GM03348 (cell line): Measurements from ENCODE around the gene KSR2.

Experiments
- DNase-seq: peaks from one replicate; pipeline ENCODE4 v3.0.0; 2012; ENCODE audit warnings: low spot score

KSR2 gene

DNA sequence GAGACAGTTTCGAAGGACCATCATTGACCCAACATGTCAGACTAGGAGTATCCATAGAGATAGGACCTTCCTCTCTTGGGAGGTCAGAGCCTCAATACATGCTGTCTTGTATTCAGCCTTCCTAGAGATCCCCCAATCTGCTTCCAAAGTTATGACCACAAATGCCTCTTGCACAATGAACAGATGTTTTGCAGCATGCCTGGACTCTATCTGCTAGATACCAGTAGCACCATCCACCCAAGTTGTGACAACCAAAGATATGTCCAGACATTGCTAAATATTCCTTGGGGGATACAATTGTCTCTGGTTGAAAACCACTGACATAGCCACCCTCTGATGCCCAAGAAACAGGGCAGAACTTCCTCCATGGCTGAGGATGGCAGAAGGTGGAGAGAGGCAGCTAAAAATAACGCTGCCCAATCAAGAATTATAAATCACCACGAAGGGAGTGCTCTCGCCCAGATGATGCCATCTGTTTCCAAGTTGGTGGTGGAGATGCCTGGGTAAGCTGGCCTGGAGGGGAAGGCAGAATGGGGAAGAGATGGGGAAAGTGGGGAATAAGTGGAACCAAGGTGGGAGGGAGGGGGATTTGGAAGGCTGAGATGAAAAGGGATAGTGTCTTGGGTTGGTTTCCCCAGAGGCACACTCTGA lies 564.5 kb downstream of the KSR2 start:
- DNase-seq, result no peak

DNA sequence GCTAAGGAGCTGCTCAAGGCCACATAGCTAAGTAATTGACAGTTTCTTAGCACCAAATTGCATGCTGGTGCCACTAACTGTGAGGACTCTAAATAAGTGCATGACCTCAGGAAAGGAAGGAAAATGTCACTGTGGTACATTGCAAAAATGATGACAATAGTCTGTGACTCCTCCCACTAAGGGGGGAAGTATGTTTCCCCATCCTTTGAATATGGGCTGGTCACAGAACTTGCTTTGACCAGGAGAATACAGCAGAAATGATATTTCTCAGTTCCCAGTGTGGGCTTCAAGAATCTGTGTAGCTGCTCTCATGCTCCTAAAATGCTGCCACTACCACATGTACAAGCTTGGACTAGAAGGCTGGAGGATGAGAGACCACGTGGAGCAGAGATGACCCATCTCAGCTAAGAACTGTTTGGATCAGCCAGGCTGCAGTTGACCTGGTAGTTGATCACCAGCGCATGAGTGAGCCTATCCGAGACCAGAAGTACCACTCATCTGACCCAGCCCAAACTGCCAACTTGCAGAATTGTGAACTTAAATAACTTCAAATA lies 565.1 kb downstream of the KSR2 start:
- no peak for DNase-seq
